Activated naive CD8-positive, alpha-beta T cell treated with anti-CD3 and anti-CD28 coated beads, Interleukin-2, amount 50 U/mL, for 24 hours (primary cell): ENCODE measurements around the gene CLMN.
"Not testable (repeated sequence)": the region's sequence is repeated elsewhere in the genome, so short reads cannot be mapped to it uniquely, and the experiment has no call there.

Source experiments
- ATAC-seq: fragments of 150-1000 bp; cut with Tn5 transposase; one replicate; pipeline ENCODE4 v1.10.0; 2021
- DNase-seq: peaks from one replicate; pipeline ENCODE4 v3.0.0; 2021
- H3K27ac Mint-ChIP-seq: one replicate; pipeline ENCODE4 v1.8.0; 2021; ENCODE audit warnings: mild to moderate bottlenecking, mixed read lengths
- H3K27me3 Mint-ChIP-seq: one replicate; pipeline ENCODE4 v1.8.0; 2021; ENCODE audit warnings: mixed read lengths
- H3K36me3 Mint-ChIP-seq: one replicate; pipeline ENCODE4 v1.8.0; 2021; ENCODE audit warnings: low read depth, mixed read lengths
- H3K4me1 Mint-ChIP-seq: one replicate; pipeline ENCODE4 v1.8.0; 2021; ENCODE audit warnings: mixed read lengths
- H3K4me3 Mint-ChIP-seq: one replicate; pipeline ENCODE4 v1.8.0; 2021; ENCODE audit warnings: mild to moderate bottlenecking, moderate library complexity, mixed read lengths
- H3K9me3 Mint-ChIP-seq: one replicate; pipeline ENCODE4 v1.8.0; 2021; ENCODE audit warnings: mixed read lengths

The CLMN gene

GRCh38 chr14:95189367-95190132, 130.2 kb downstream of the CLMN start:
- Mint-ChIP-seq H3K9me3 (peaks cover 6% of the 10 kb centered on the region), H3K4me1 (peaks cover 5% of the 10 kb centered on the region), H3K27ac (no peak overlapping the region), H3K4me3 (no peak overlapping the region), H3K27me3 (peaks cover 26% of the 10 kb centered on the region), H3K36me3 (no peaks in the 10 kb centered on the region)
- no peak for DNase-seq
- no peak for ATAC-seq

- ATAC-seq (no peak), DNase-seq (no peak)
- Mint-ChIP-seq H3K27me3 (peaks cover 29% of the 10 kb centered on the region), H3K27ac (no peak overlapping the region), H3K9me3 (peaks cover 6% of the 10 kb centered on the region), H3K4me1 (peaks cover 6% of the 10 kb centered on the region), H3K4me3 (no peak overlapping the region), H3K36me3 (no peaks in the 10 kb centered on the region)
These were observed 131.3 kb downstream of the CLMN start for GRCh38 chr14:95188380-95188779.

GRCh38 chr14:95185767-95186392, 133.8 kb downstream of the CLMN start:
- peaks cover 6% of the 10 kb centered on the region for H3K4me1 Mint-ChIP-seq
- peaks cover 6% of the 10 kb centered on the region for H3K9me3 Mint-ChIP-seq
- no peak for DNase-seq
- no peak for ATAC-seq
- H3K4me3 Mint-ChIP-seq = no peak overlapping the region
- no peak overlapping the region for H3K27ac Mint-ChIP-seq
- no peaks in the 10 kb centered on the region for H3K36me3 Mint-ChIP-seq
- H3K27me3 Mint-ChIP-seq = peaks cover 29% of the 10 kb centered on the region

- Mint-ChIP-seq H3K27me3 (peaks cover 29% of the 10 kb centered on the region), H3K36me3 (no peaks in the 10 kb centered on the region), H3K9me3 (peaks cover 6% of the 10 kb centered on the region), H3K4me1 (peaks cover 6% of the 10 kb centered on the region), H3K27ac (no peak overlapping the region), H3K4me3 (no peak overlapping the region)
- no peak for DNase-seq
- ATAC-seq = no peak
These were observed 134.5 kb downstream of the CLMN start for GRCh38 chr14:95185033-95185766.

- Mint-ChIP-seq H3K36me3 (no peaks in the 10 kb centered on the region), H3K27me3 (peaks cover 29% of the 10 kb centered on the region), H3K4me3 (no peak overlapping the region), H3K4me1 (peaks cover 6% of the 10 kb centered on the region), H3K9me3 (peaks cover 6% of the 10 kb centered on the region), H3K27ac (no peak overlapping the region)
- ATAC-seq (no peak), DNase-seq (no peak)
These were observed 135.3 kb downstream of the CLMN start for GRCh38 chr14:95184413-95184790.

GRCh38 chr14:95183532-95184412, 135.9 kb downstream of the CLMN start:
- Mint-ChIP-seq H3K27me3 (peaks cover 29% of the 10 kb centered on the region), H3K36me3 (no peaks in the 10 kb centered on the region), H3K9me3 (peaks cover 6% of the 10 kb centered on the region), H3K4me3 (no peak overlapping the region), H3K27ac (no peak overlapping the region), H3K4me1 (peaks cover 6% of the 10 kb centered on the region)
- DNase-seq (no peak), ATAC-seq (no peak)

- Mint-ChIP-seq H3K27me3 (peaks cover 26% of the 10 kb centered on the region), H3K9me3 (peaks cover 2% of the 10 kb centered on the region), H3K4me3 (no peak overlapping the region), H3K27ac (no peak overlapping the region), H3K36me3 (no peaks in the 10 kb centered on the region), H3K4me1 (peaks cover 6% of the 10 kb centered on the region)
- DNase-seq (no peak), ATAC-seq (no peak)
These were observed 136.6 kb downstream of the CLMN start for GRCh38 chr14:95183082-95183481.

- H3K9me3 Mint-ChIP-seq = no peaks in the 10 kb centered on the region
- H3K4me1 Mint-ChIP-seq = peaks cover 6% of the 10 kb centered on the region
- no peak for ATAC-seq
- H3K4me3 Mint-ChIP-seq = no peak overlapping the region
- no peak for DNase-seq
- no peak overlapping the region for H3K27ac Mint-ChIP-seq
- peaks cover 26% of the 10 kb centered on the region for H3K27me3 Mint-ChIP-seq
- no peaks in the 10 kb centered on the region for H3K36me3 Mint-ChIP-seq
These were observed 137.3 kb downstream of the CLMN start for GRCh38 chr14:95182379-95182778.

GRCh38 chr14:95180966-95181741, 138.6 kb downstream of the CLMN start:
- Mint-ChIP-seq H3K36me3 (no peaks in the 10 kb centered on the region), H3K27me3 (peaks cover 16% of the 10 kb centered on the region), H3K9me3 (no peaks in the 10 kb centered on the region), H3K4me3 (no peak overlapping the region), H3K4me1 (peaks cover 6% of the 10 kb centered on the region), H3K27ac (no peak overlapping the region)
- ATAC-seq (no peak), DNase-seq (no peak)

- not testable (repeated sequence) for DNase-seq
These were observed 144.0 kb downstream of the CLMN start for GRCh38 chr14:95175670-95176069.

GRCh38 chr14:95174184-95174792, 145.4 kb downstream of the CLMN start:
- Mint-ChIP-seq H3K36me3 (no peaks in the 10 kb centered on the region), H3K9me3 (no peaks in the 10 kb centered on the region), H3K4me1 (no peaks in the 10 kb centered on the region), H3K27me3 (no peaks in the 10 kb centered on the region), H3K4me3 (no peak overlapping the region), H3K27ac (no peak overlapping the region)
- no peak for ATAC-seq
- DNase-seq = no peak

More at GRCh38 chr14:95175670-95176069, 144.0 kb downstream of the CLMN start:
- not testable (repeated sequence) for ATAC-seq, H3K36me3 Mint-ChIP-seq, H3K27ac Mint-ChIP-seq, H3K9me3 Mint-ChIP-seq, H3K27me3 Mint-ChIP-seq, H3K4me1 Mint-ChIP-seq, H3K4me3 Mint-ChIP-seq

GRCh38 chr14:95173518-95173917, 146.2 kb downstream of the CLMN start:
- H3K4me3 Mint-ChIP-seq = no peak overlapping the region
- ATAC-seq (no peak), DNase-seq (no peak)

GRCh38 chr14:95167177-95167576, 152.5 kb downstream of the CLMN start:
- DNase-seq (no peak), ATAC-seq (no peak)
- Mint-ChIP-seq H3K36me3 (peaks cover 5% of the 10 kb centered on the region), H3K9me3 (peaks cover 20% of the 10 kb centered on the region), H3K4me1 (no peaks in the 10 kb centered on the region), H3K27me3 (no peaks in the 10 kb centered on the region), H3K27ac (no peak overlapping the region), H3K4me3 (no peak overlapping the region)

More at GRCh38 chr14:95173518-95173917, 146.2 kb downstream of the CLMN start:
- Mint-ChIP-seq H3K27me3 (no peaks in the 10 kb centered on the region), H3K27ac (no peak overlapping the region), H3K9me3 (no peaks in the 10 kb centered on the region), H3K36me3 (no peaks in the 10 kb centered on the region), H3K4me1 (no peaks in the 10 kb centered on the region)
